ENCODE results near the gene GLT1D1.

Gene GLT1D1

DNA sequence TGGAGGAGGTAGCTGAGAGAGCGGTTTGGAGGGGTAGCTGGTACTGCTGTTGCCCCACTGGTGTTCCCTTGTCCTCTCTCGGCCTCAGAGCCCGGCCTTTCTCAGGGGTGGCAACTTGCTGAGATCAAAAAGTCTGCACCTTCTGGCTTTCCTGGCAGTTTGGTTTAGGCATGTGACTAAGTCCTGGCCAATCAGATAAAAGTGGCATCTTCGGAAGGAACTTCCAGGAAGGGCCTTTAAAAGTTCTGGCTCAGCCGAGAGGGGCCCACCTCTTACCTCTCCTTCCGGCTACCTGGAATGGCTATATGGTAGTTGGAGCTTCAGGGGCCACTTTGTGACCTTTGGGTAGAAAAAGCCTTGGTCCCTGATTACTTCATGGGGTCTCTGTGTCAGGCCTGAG, 152.6 kb downstream of the GLT1D1 start:
- no peak for TF ChIP-seq EGR1 (IDR thresholded peaks at IDR 0.05)
- no peak for TF ChIP-seq NFIC (IDR thresholded peaks at IDR 0.05)
- TF ChIP-seq TCF12 (IDR thresholded peaks at IDR 0.05; ENCODE audit: low read depth): no peak
- TF ChIP-seq, protein P1, sequence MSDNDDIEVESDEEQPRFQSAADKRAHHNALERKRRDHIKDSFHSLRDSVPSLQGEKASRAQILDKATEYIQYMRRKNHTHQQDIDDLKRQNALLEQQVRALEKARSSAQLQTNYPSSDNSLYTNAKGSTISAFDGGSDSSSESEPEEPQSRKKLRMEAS (IDR thresholded peaks at IDR 0.05): no peak
- TF ChIP-seq, protein P2, sequence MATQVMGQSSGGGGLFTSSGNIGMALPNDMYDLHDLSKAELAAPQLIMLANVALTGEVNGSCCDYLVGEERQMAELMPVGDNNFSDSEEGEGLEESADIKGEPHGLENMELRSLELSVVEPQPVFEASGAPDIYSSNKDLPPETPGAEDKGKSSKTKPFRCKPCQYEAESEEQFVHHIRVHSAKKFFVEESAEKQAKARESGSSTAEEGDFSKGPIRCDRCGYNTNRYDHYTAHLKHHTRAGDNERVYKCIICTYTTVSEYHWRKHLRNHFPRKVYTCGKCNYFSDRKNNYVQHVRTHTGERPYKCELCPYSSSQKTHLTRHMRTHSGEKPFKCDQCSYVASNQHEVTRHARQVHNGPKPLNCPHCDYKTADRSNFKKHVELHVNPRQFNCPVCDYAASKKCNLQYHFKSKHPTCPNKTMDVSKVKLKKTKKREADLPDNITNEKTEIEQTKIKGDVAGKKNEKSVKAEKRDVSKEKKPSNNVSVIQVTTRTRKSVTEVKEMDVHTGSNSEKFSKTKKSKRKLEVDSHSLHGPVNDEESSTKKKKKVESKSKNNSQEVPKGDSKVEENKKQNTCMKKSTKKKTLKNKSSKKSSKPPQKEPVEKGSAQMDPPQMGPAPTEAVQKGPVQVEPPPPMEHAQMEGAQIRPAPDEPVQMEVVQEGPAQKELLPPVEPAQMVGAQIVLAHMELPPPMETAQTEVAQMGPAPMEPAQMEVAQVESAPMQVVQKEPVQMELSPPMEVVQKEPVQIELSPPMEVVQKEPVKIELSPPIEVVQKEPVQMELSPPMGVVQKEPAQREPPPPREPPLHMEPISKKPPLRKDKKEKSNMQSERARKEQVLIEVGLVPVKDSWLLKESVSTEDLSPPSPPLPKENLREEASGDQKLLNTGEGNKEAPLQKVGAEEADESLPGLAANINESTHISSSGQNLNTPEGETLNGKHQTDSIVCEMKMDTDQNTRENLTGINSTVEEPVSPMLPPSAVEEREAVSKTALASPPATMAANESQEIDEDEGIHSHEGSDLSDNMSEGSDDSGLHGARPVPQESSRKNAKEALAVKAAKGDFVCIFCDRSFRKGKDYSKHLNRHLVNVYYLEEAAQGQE (IDR thresholded peaks at IDR 0.05; ENCODE audit: low read depth): no peak
- no peak for TF ChIP-seq CEBPB (IDR thresholded peaks at IDR 0.05)
- no peak for TF ChIP-seq TAF1 (IDR thresholded peaks at IDR 0.05; ENCODE audit: low read depth)
- TF ChIP-seq, protein P3, sequence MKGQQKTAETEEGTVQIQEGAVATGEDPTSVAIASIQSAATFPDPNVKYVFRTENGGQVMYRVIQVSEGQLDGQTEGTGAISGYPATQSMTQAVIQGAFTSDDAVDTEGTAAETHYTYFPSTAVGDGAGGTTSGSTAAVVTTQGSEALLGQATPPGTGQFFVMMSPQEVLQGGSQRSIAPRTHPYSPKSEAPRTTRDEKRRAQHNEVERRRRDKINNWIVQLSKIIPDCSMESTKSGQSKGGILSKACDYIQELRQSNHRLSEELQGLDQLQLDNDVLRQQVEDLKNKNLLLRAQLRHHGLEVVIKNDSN (IDR thresholded peaks at IDR 0.05): no peak
- TF ChIP-seq CREB1 (IDR thresholded peaks at IDR 0.05; ENCODE audit: low read depth): no peak
- no peak for TF ChIP-seq TEAD4 (IDR thresholded peaks at IDR 0.05)
- TF ChIP-seq YY1 (IDR thresholded peaks at IDR 0.05; ENCODE audit: low read depth): no peak
- TF ChIP-seq ZBTB7A (IDR thresholded peaks at IDR 0.05; ENCODE audit: low read depth): no peak
- TF ChIP-seq EP300 (IDR thresholded peaks at IDR 0.05; ENCODE audit: borderline replicate concordance): no peak
- TF ChIP-seq RAD21 (IDR thresholded peaks at IDR 0.05; ENCODE audit: low read depth): no peak
- TF ChIP-seq FOXM1 (IDR thresholded peaks at IDR 0.05; ENCODE audit: borderline replicate concordance, low read depth): no peak

DNA sequence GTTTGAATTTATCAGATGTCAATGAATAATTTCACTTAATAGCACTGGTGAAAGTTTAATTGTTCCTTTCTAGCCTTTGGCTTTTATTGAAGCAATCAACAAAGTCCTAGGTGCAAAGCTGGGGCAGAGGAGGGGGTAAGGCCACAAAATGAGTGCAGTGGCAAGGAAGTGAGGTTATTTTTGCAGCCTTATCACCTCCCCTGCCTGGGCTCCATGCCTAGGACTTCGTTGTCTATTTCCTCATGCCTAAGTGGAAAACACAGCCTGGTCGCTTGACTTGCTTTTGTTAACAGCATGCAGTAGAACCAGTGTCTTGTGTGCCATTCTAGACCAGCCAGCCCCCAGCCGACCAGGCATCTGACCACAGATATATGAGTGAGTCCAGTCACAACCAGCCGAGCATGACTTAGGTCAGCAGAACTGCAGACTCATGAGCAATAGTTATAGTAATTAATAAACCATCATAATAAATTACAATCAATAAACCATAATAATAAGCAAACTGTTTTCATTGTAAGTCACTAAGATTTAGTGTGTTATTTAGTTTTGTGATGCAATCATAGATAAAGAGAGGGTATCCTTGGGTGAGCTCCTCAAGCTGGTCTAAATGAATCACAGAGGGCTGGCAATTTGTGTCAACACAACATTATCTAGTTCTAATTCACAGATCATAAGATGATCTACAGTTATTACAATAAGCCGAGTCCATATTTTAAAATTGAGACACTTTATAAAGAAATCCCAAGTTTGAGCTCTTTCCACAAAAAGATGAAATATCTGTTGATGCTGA, 156.8 kb downstream of the GLT1D1 start:
- TF ChIP-seq, protein P2 (IDR thresholded peaks at IDR 0.05; ENCODE audit: low read depth): no peak
- TF ChIP-seq, protein P1 (IDR thresholded peaks at IDR 0.05): no peak
- TF ChIP-seq NFIC (IDR thresholded peaks at IDR 0.05) (no peak), CREB1 (IDR thresholded peaks at IDR 0.05; ENCODE audit: low read depth) (no peak)

DNA sequence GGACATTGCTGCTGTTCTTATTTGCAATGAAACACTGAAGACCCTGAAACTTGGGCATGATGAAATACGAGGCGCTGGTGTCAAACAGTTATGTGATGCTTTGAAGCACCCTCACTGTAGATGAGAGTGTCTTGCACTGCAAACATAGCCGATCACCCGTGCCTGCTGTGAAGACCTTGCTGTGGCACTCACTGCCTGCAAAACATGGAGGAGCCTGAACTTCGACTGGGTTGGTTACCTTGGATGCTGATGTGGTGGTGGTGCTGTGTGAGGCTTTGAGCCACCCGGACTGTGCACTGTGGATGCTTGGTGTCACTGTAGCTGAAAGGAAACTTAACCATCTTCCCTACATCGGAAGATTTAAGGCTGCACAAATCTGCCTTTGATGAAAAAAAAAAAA, 162.9 kb downstream of the GLT1D1 start:
- TF ChIP-seq, protein P2 (IDR thresholded peaks at IDR 0.05; ENCODE audit: low read depth): no peak
- TF ChIP-seq FOXM1 (IDR thresholded peaks at IDR 0.05; ENCODE audit: borderline replicate concordance, low read depth) (no peak), RAD21 (IDR thresholded peaks at IDR 0.05; ENCODE audit: low read depth) (no peak), TAF1 (IDR thresholded peaks at IDR 0.05; ENCODE audit: low read depth) (no peak), TCF12 (IDR thresholded peaks at IDR 0.05; ENCODE audit: low read depth) (no peak)
- TF ChIP-seq, protein P1 (IDR thresholded peaks at IDR 0.05): no peak

DNA sequence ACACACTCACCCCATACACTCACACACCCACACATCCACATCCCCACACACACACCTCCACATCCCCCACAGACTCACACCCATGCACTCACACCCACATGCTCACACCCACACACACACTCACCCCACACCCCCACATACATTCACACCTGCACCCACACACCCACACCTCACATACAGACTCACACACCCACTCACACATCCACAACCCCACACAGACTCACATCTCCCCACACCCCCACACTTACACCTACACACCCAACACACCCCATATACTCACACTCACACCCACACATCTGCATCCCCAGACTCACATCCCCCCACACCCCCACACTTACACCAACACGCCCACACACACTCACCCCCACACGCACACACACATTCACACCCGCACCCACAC, 171.8 kb downstream of the GLT1D1 start:
- no peak for TF ChIP-seq TCF12 (IDR thresholded peaks at IDR 0.05; ENCODE audit: low read depth)
- no peak for TF ChIP-seq TEAD4 (IDR thresholded peaks at IDR 0.05)
- TF ChIP-seq, protein P3 (IDR thresholded peaks at IDR 0.05): no peak
- no peak for TF ChIP-seq TAF1 (IDR thresholded peaks at IDR 0.05; ENCODE audit: low read depth)
- no peak for TF ChIP-seq ZBTB7A (IDR thresholded peaks at IDR 0.05; ENCODE audit: low read depth)
- no peak for TF ChIP-seq CEBPB (IDR thresholded peaks at IDR 0.05)
- no peak for TF ChIP-seq RAD21 (IDR thresholded peaks at IDR 0.05; ENCODE audit: low read depth)
- no peak for TF ChIP-seq EP300 (IDR thresholded peaks at IDR 0.05; ENCODE audit: borderline replicate concordance)
- TF ChIP-seq NFIC (IDR thresholded peaks at IDR 0.05): no peak
- no peak for TF ChIP-seq CREB1 (IDR thresholded peaks at IDR 0.05; ENCODE audit: low read depth)
